Fibroblast of lung (primary cell): Measurements from ENCODE around the gene SCML2.

Source experiments
- CTCF ChIP-seq, 2 donors: IDR thresholded peaks in 1 of 2; conservative IDR thresholded peaks in 1 of 2; 1 replicate in 1 of 2; 2 replicates in 1 of 2; pipeline ENCODE4 v1.5.1; 2011 to 2012; ENCODE audit warnings: low read length in 2 of 2, control low read depth in 1 of 2, inconsistent platforms in 1 of 2, low read depth in 1 of 2, mild to moderate bottlenecking in 1 of 2
- EZH2 ChIP-seq: IDR thresholded peaks from 2 replicates; pipeline ENCODE4 v1.5.1; 2012; ENCODE audit warnings: low read length, control low read depth, mild to moderate bottlenecking; ENCODE audit errors: missing control alignments

GRCh38 chrX:18252644-18253359 lies 101.7 kb downstream of the SCML2 start:
- TF ChIP-seq EZH2 (no peak), CTCF (conservative IDR thresholded peaks at IDR 0.05 in 1 of 2, IDR thresholded peaks at IDR 0.05 in 1 of 2; ENCODE audit: low read depth in 1 of 2, low read length in 2 of 2) (no peak)
